Measurements from ENCODE around the gene ARHGEF3.
A peak's percentile ranks its signal among the peaks of the same experiment; 100 is the strongest.

The ARHGEF3 gene

GRCh38 chr3:56683122-56683817, 118.5 kb downstream of the ARHGEF3 start, which contains the start of gene TASOR (continued):
- no peak for TF ChIP-seq ZNF449 (tag by site-specific recombination; IDR thresholded peaks at IDR 0.05)
- TF ChIP-seq ZNF658 (tag by site-specific recombination; IDR thresholded peaks at IDR 0.05), result 0 out of 2 replicates have a peak, but pooled peaks have one; percentile 55
- no peak for TF ChIP-seq ZNF433 (tag by site-specific recombination; IDR thresholded peaks at IDR 0.05; ENCODE audit: low read depth)
- no peak for TF ChIP-seq MYNN (tag by site-specific recombination; IDR thresholded peaks at IDR 0.05; ENCODE audit: borderline replicate concordance)
- TF ChIP-seq SCRT1 (tag by site-specific recombination; IDR thresholded peaks at IDR 0.05; ENCODE audit: borderline replicate concordance), result no peak
- TF ChIP-seq ZNF184 (tag by site-specific recombination; IDR thresholded peaks at IDR 0.05), result no peak
- TF ChIP-seq ZNF701 (tag by site-specific recombination; IDR thresholded peaks at IDR 0.05), result no peak
- no peak for TF ChIP-seq BCL6B (tag by site-specific recombination; IDR thresholded peaks at IDR 0.05)
- TF ChIP-seq TSHZ1 (tag by site-specific recombination; IDR thresholded peaks at IDR 0.05; ENCODE audit: borderline replicate concordance), result no peak
- no peak for TF ChIP-seq ZNF148 (tag by site-specific recombination; IDR thresholded peaks at IDR 0.05; ENCODE audit: borderline replicate concordance)
- TF ChIP-seq SP7 (tag by site-specific recombination; IDR thresholded peaks at IDR 0.05), result no peak
- no peak for TF ChIP-seq ZNF548 (tag by site-specific recombination; IDR thresholded peaks at IDR 0.05)
- TF ChIP-seq ZNF280D (tag by site-specific recombination; IDR thresholded peaks at IDR 0.05), result no peak
- 0 out of 2 replicates have a peak, but pooled peaks have one; percentile 8 for TF ChIP-seq ZNF133 (tag by site-specific recombination; IDR thresholded peaks at IDR 0.05)
- no peak for TF ChIP-seq ZSCAN16 (tag by site-specific recombination; IDR thresholded peaks at IDR 0.05)
- TF ChIP-seq ZNF114 (tag by site-specific recombination; IDR thresholded peaks at IDR 0.05), result no peak
- TF ChIP-seq SCRT2 (tag by site-specific recombination; IDR thresholded peaks at IDR 0.05), result no peak
- TF ChIP-seq ZEB2 (tag by site-specific recombination; IDR thresholded peaks at IDR 0.05), result 0 out of 2 replicates have a peak, but pooled peaks have one; percentile 34
- TF ChIP-seq ZNF501 (tag by site-specific recombination; IDR thresholded peaks at IDR 0.05), result 0 out of 2 replicates have a peak, but pooled peaks have one; percentile 67
- TF ChIP-seq ZNF221 (tag by site-specific recombination; IDR thresholded peaks at IDR 0.05; ENCODE audit: borderline replicate concordance), result no peak
- TF ChIP-seq ZNF37A (tag by site-specific recombination; IDR thresholded peaks at IDR 0.05), result no peak
- no peak for TF ChIP-seq ZNF514 (tag by site-specific recombination; IDR thresholded peaks at IDR 0.05)
- no peak for TF ChIP-seq ZFP3 (tag by site-specific recombination; IDR thresholded peaks at IDR 0.05; ENCODE audit: low read depth)
- 0 out of 2 replicates have a peak, but pooled peaks have one; percentile 50 for TF ChIP-seq HIC1 (tag by site-specific recombination; IDR thresholded peaks at IDR 0.05)
- no peak for TF ChIP-seq ZNF239 (tag by site-specific recombination; IDR thresholded peaks at IDR 0.05)
- TF ChIP-seq ZBTB21 (tag by site-specific recombination; IDR thresholded peaks at IDR 0.05), result no peak

Measured in HEK293 (cell line).